PFSK-1 (cell line): ENCODE measurements around the gene MAB21L1.

Experiments
- FOXP2 ChIP-seq: optimal IDR thresholded peaks from 2 replicates; pipeline ENCODE3; 2011; ENCODE audit warnings: borderline replicate concordance, control low read depth, inconsistent platforms; ENCODE audit not compliant: insufficient read depth; ENCODE audit errors: extremely low read length, extremely low read depth
- POLR2AphosphoS5 ChIP-seq: IDR thresholded peaks from 2 replicates; pipeline ENCODE4 v1.6.1; 2012; ENCODE audit warnings: low read depth, mild to moderate bottlenecking, control low read depth, low read length, moderate library complexity
- REST ChIP-seq, 2 experiments: IDR thresholded peaks; 2 replicates each; pipeline versions ENCODE4 v1.6.1 to v1.8.0; 2011 to 2012; ENCODE audit warnings: low read depth in 2 of 2, low read length in 2 of 2, control low read depth in 1 of 2, inconsistent platforms in 1 of 2, mild to moderate bottlenecking in 1 of 2, moderate library complexity in 1 of 2; ENCODE audit not compliant: insufficient read depth in 1 of 2
- SIN3A ChIP-seq: IDR thresholded peaks from 2 replicates; pipeline ENCODE4 v1.6.1; 2012; ENCODE audit warnings: mild to moderate bottlenecking, low read length, moderate library complexity, borderline replicate concordance; ENCODE audit not compliant: insufficient read depth
- TAF1 ChIP-seq: IDR thresholded peaks from 2 replicates; pipeline ENCODE4 v1.6.1; 2012; ENCODE audit warnings: low read length, control low read depth, borderline replicate concordance; ENCODE audit not compliant: insufficient read depth

MAB21L1 gene

GRCh38 chr13:35499196-35499662, 22.7 kb upstream of the MAB21L1 start:
- TF ChIP-seq REST (IDR thresholded peaks at IDR 0.05; ENCODE audit: insufficient read depth in 1 of 2, low read depth in 2 of 2, low read length in 2 of 2) (no peak), TAF1 (no peak), FOXP2 (no peak), SIN3A (no peak), POLR2AphosphoS5 (no peak)

GRCh38 chr13:35498231-35498630, 21.7 kb upstream of the MAB21L1 start:
- no peak for TF ChIP-seq SIN3A
- TF ChIP-seq REST (IDR thresholded peaks at IDR 0.05; ENCODE audit: insufficient read depth in 1 of 2, low read depth in 2 of 2, low read length in 2 of 2) = no peak
- TF ChIP-seq TAF1 = no peak
- TF ChIP-seq POLR2AphosphoS5 = no peak
- no peak for TF ChIP-seq FOXP2

DNA sequence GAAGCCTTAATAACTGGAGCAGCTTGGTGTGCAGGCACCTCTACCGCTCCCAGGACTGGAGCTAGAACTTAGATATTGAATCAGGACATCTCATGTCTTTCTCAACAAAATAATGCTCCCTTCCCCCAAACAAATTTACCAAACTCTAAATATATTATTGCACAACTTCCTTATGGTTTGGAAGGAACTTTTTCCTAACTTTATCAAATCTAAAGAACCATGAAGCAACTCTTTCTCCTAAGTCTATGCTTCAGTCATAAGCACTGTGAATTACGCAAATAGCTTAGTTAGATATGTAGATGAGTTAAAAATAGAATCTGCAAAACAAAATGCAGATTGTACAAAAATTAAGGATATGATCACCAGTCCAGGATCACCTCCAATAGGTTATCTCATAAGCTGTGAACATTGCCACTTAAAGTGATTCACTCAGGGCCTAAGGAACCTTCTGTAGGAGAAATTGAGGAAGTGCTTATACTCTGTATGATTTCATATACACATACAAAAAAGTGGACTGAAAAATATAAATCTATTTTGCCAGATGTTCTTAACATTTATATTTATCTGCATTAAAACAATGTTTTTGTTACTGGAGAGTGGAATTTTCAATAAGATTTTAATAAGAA, 20.4 kb upstream of the MAB21L1 start:
- no peak for TF ChIP-seq REST (IDR thresholded peaks at IDR 0.05; ENCODE audit: insufficient read depth in 1 of 2, low read depth in 2 of 2, low read length in 2 of 2)
- TF ChIP-seq FOXP2 = no peak
- TF ChIP-seq SIN3A = no peak
- TF ChIP-seq TAF1 = no peak
- no peak for TF ChIP-seq POLR2AphosphoS5

GRCh38 chr13:35496006-35496405, 19.5 kb upstream of the MAB21L1 start:
- no peak for TF ChIP-seq POLR2AphosphoS5
- TF ChIP-seq FOXP2 = no peak
- no peak for TF ChIP-seq REST (IDR thresholded peaks at IDR 0.05; ENCODE audit: insufficient read depth in 1 of 2, low read depth in 2 of 2, low read length in 2 of 2)
- no peak for TF ChIP-seq TAF1
- TF ChIP-seq SIN3A = no peak

GRCh38 chr13:35489050-35489449, 12.6 kb upstream of the MAB21L1 start:
- no peak for TF ChIP-seq TAF1
- no peak for TF ChIP-seq FOXP2
